Thoracic aorta endothelial cell (primary cell): ENCODE data around the gene MED26. TPM values are rescaled to one million over a fixed set of nuclear protein-coding genes. Genes with fewer than 3 reads are reported as not detected.

Source experiments
- small RNA-seq: library from RNA; depleted of rRNA; stranded (forward); fragments of <200 nt; gene quantifications from one replicate; pipeline ENCODE3, GENCODE V24; 2012
- total RNA-seq: library from RNA; depleted of rRNA; stranded (reverse); fragments of >200 nt; gene quantifications from 2 replicates; pipeline ENCODE4 v1.2.3, GENCODE V29; 2012

Gene MED26
- 6.5 and 8.0 TPM in 2 replicates for total RNA-seq

DNA sequence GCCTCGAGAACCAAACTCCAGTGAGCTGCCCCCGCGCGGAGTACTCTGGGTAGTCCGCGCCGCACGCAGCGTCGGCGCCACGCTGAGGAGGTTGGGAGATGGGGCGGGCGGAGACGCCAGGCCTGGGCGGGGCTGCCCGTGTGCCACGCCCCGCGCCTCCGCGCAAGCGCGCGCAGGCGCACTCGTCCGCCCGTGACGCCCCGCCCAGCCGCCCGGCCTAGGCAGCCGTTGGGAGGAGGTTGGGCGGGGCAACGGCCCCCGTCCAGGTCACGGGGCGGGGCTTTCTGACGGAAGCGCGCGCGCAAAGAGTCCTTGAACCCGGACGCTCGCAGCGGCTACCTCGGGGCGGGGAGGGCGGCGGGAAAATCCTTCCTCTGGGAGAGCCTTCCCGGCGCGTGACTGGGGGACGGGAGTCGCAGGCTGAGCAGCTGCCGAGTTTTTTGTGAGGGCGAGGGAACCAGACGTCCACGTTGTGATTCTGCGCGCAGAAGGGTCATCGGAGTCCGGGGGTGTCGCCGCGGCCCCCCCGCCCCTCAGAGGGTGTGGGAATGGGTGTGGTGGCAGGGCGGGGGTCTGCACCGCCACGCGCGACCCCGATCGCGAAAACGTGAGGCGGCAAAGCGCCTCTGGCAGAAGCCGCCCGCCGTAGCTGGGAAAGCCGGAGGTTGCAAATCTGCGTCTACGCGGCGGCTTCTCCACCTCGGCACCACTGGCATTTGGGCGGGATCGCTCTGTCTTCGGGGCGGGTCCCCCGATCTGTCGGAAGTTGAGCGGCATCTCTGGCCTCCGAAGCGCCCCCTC, at the start of gene MED26:
Gene MED26 (minus strand): TSS at position 22 of the 801 bp plus-strand sequence. CDS start 261 bp downstream, outside the sequence.

DNA sequence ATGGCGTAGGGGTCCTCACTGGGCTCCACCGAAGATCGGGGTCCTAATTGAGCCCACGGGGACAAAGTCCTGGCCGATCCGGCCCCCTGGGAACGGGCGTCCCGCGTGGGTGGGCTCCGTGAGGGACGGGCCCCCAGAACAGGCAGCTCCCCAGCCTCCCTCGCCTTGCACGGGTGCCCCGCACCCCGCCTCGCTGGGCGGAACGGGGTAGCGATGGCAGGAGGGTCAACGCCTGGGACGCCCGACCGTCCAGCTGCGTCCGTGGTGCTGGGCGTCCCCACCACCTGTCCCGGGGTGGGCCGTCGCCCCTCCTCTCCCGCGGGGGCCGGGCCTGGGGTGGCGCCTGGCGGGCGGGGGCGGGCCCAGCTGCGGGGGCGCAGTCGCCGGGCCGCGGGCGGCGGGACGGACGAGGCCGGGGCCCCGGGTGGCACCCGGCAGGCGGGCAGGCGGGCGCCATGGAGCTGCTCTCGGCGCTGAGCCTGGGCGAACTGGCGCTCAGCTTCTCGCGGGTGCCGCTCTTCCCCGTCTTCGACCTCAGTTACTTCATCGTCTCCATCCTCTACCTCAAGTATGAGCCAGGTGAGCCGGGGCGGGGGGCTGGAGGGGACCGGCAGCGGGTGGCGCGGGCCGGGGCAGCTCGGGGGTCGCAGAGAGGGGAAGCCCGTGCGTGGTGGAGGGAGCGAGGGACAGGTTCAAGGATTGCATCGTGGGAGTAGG, 32.9 kb upstream of the MED26 start, which contains the start of gene TMEM38A:
Gene TMEM38A (plus strand): TSS at position 377 of the 717 bp plus-strand sequence. CDS start 79 bp downstream, at position 456.

GRCh38 chr19:16659832-16660708, 32.1 kb upstream of the MED26 start, which contains the start of gene SMIM7:
Gene SMIM7, minus strand, starts transcription at chr19:16660144. Its CDS starts 34 bp downstream, at chr19:16660110.

GRCh38 chr19:16572332-16573211, 55.4 kb downstream of the MED26 start, which contains the start of gene SLC35E1:
Gene SLC35E1, minus strand, starts transcription at chr19:16572415. Its CDS starts 51 bp downstream, at chr19:16572364.

GRCh38 chr19:16542045-16542909, 85.7 kb downstream of the MED26 start, which contains the start of gene CHERP:
Gene CHERP, minus strand, starts transcription at chr19:16542437. Its CDS starts 59 bp downstream, at chr19:16542378.

Small RNAs within 50 kb of the gene (small RNA-seq; reads per million reads assigned to genes)
- not detected for gene RN7SL146P

Other genes starting within 250 kb of the MED26 start
- 18.1 and 19.0 TPM in 2 replicates for gene EPS15L1, start 156.2 kb downstream of the MED26 start, total RNA-seq
- 0.13 TPM in 1 of 2 replicates, not detected in the other for gene CALR3, start 132.0 kb downstream of the MED26 start, total RNA-seq
- gene C19orf44, start 131.8 kb downstream of the MED26 start, total RNA-seq = 6.9 and 7.5 TPM in 2 replicates
- gene CHERP, start 85.8 kb downstream of the MED26 start, total RNA-seq = 10.6 and 13.4 TPM in 2 replicates
- gene SLC35E1, start 55.8 kb downstream of the MED26 start, total RNA-seq = 31.5 and 40.2 TPM in 2 replicates
- gene SMIM7, start 31.9 kb upstream of the MED26 start, total RNA-seq = 45.9 and 51.7 TPM in 2 replicates
- gene TMEM38A, start 32.9 kb upstream of the MED26 start, total RNA-seq = 2.3 and 2.6 TPM in 2 replicates
- gene NWD1, start 91.6 kb upstream of the MED26 start, total RNA-seq = not detected in 2 replicates
- gene SIN3B, start 201.2 kb upstream of the MED26 start, total RNA-seq = 54.7 and 64.3 TPM in 2 replicates